WI38 (cell line): ENCODE data around the gene LILRB4.
"Not testable (repeated sequence)": the region's sequence is repeated elsewhere in the genome, so short reads cannot be mapped to it uniquely, and the experiment has no call there.

Experiments used
- H3K4me3 ChIP-seq: 2 replicates; pipeline ENCODE4 v1.5.1; 2011; ENCODE audit warnings: low read depth, mild to moderate bottlenecking, control low read depth, low read length
- TF ChIP-seq, protein P1 (sequence below): IDR thresholded peaks from 2 replicates; pipeline ENCODE4 v1.5.1; 2012; ENCODE audit warnings: low read depth, mild to moderate bottlenecking, control low read depth, low read length

Gene LILRB4

GRCh38 chr19:54626757-54627156 lies 36.0 kb upstream of the LILRB4 start:
- H3K4me3 ChIP-seq: no peak overlapping the region
- TF ChIP-seq, protein P1, sequence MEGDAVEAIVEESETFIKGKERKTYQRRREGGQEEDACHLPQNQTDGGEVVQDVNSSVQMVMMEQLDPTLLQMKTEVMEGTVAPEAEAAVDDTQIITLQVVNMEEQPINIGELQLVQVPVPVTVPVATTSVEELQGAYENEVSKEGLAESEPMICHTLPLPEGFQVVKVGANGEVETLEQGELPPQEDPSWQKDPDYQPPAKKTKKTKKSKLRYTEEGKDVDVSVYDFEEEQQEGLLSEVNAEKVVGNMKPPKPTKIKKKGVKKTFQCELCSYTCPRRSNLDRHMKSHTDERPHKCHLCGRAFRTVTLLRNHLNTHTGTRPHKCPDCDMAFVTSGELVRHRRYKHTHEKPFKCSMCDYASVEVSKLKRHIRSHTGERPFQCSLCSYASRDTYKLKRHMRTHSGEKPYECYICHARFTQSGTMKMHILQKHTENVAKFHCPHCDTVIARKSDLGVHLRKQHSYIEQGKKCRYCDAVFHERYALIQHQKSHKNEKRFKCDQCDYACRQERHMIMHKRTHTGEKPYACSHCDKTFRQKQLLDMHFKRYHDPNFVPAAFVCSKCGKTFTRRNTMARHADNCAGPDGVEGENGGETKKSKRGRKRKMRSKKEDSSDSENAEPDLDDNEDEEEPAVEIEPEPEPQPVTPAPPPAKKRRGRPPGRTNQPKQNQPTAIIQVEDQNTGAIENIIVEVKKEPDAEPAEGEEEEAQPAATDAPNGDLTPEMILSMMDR: no peak

GRCh38 chr19:54627912-54628311 lies 34.9 kb upstream of the LILRB4 start:
- not testable (repeated sequence) for H3K4me3 ChIP-seq

DNA sequence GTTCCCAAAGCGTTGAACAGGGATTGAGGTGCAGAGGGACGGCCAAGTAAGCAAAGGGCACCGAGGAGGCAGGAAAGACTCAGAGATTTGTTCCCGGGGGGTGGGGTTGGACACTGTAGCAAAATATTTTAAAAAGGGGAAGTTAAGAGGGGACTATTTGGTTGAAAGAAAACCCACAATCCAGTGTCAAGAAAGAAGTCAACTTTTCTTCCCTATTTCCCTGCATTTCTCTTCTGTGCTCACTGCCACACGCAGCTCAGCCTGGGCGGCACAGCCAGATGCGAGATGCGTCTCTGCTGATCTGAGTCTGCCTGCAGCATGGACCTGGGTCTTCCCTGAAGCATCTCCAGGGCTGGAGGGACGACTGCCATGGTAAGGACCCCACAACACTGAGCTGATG lies 32.5 kb upstream of the LILRB4 start, which contains the start of gene LILRB1:
TSS of gene LILRB1 (plus strand) at position 223 of the 400 bp plus-strand sequence. CDS start 590 bp downstream, outside the sequence.
- H3K4me3 ChIP-seq: not testable (repeated sequence)

DNA sequence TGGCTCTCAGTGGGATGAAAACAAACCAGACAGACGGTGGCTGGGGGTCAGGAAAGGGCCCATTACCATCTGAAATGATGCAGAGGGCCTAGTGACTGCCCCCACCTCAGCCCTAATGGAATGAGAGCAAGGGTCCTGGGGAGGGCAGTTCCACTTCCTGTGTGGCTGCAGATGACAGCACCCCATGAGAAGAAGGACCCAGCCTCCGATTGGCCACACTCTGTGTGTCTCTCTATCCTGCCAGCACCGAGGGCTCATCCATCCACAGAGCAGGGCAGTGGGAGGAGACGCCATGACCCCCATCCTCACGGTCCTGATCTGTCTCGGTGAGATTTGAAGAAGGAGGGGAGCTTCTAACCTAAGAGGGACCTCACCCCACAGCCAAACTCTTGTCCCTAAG lies 32.0 kb upstream of the LILRB4 start:
- H3K4me3 ChIP-seq: no peak overlapping the region
- TF ChIP-seq, protein P1: no peak

- H3K4me3 ChIP-seq: not testable (repeated sequence)
Measured at GRCh38 chr19:54631489-54632337, 31.1 kb upstream of the LILRB4 start.

DNA sequence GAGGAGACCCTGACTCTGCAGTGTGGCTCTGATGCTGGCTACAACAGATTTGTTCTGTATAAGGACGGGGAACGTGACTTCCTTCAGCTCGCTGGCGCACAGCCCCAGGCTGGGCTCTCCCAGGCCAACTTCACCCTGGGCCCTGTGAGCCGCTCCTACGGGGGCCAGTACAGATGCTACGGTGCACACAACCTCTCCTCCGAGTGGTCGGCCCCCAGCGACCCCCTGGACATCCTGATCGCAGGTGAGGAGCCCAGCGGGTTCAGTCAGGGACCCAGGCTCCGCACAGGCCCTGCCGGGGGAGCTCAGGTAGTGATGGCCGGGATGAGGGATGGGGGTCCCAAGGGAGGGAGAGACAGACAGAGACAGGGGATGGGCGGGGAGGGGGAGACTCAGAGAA lies 30.3 kb upstream of the LILRB4 start:
- not testable (repeated sequence) for H3K4me3 ChIP-seq

- TF ChIP-seq, protein P1: no peak
- no peak overlapping the region for H3K4me3 ChIP-seq
Measured at GRCh38 chr19:54633401-54633800, 29.4 kb upstream of the LILRB4 start.

DNA sequence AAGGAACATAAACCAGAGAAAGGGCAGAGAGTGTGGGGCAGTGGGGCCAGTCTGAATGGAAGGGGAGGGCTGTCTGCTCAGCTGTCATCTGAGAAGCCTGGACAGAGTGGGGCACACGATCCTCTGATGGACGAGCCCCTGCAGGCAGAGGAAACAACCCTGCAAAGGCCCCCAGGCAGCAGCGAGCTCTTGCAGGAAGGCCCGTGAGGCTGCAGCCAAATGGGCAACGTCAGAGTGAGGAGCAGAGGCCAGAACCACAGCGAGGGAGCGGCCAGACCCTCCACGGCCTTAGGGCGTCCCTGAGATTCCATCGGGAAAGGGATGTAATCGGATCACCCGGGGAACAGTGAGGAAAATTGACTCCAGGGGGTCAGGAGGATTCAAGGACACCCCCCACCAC lies 26.7 kb upstream of the LILRB4 start:
- H3K4me3 ChIP-seq: not testable (repeated sequence)

GRCh38 chr19:54638683-54639082 lies 24.1 kb upstream of the LILRB4 start:
- H3K4me3 ChIP-seq: no peak overlapping the region
- TF ChIP-seq, protein P1: no peak

- not testable (repeated sequence) for H3K4me3 ChIP-seq
Measured at GRCh38 chr19:54642953-54643352, 19.8 kb upstream of the LILRB4 start.

DNA sequence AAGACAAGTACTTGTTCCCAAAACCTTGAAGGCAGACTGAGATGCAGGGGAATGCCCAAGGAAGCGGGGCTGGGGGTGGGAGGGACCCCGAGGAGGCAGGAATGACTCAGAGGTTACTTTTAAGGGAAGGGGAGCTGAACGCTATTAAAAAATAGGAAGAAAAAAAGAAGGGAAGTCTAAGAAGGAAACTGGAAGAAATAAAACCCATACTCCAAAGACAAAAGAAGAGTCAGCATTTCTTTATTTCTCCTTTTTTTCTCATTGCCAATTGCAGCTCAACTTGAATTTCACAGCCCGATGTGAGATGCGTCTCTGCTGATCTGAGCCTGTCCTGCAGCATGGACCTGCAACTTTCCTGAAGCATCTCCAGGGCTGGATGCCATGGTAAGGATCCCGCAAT lies 19.2 kb upstream of the LILRB4 start:
- not testable (repeated sequence) for H3K4me3 ChIP-seq
